ENCODE data around the gene NRP1. TPM values are rescaled to one million over a fixed set of nuclear protein-coding genes. Genes with fewer than 3 reads are reported as not detected.

The NRP1 gene
- total and polyA plus RNA-seq, 2 donors (not counting 3 experiments of a cell fraction or from before 2014, with no cell fraction given): 122 to 306 TPM

DNA sequence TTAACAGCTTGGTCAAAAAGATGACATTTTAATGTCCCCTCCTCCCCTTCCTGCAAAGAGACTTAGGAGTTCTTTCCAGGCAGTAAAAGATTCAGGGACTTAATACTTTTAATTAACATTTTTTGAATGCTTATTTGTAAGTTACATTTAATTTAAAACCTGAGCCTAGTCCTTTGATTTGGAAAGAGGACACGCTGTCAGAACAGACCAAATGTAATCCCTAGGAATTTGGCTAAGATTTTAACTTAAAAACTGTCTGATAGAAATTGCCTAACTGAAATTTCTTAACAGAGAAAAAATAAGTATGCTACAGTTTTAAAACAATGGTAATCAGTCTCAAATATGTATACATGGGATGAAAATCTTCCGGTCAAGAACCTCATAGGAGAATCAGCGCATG is 98.5 kb downstream of the NRP1 start:
- Histone ChIP-seq H3K9me1 (replicated peaks; ENCODE audit: control insufficient read depth, extremely low read depth, insufficient read depth, low read length) (no peaks in the 10 kb centered on the region), H3K4me2 (ENCODE audit: insufficient read depth, low read length) (no peak overlapping the region), H2AFZ (ENCODE audit: low read depth, low read length) (no peak overlapping the region), H3K4me1 (ENCODE audit: control insufficient read depth, extremely low read depth, insufficient read depth, low read length) (peaks cover 61% of the 10 kb centered on the region), H3K79me2 (ENCODE audit: control insufficient read depth, insufficient read depth, low read length) (peaks cover 29% of the 10 kb centered on the region), H3K27ac (ENCODE audit: insufficient read depth, low read depth, low read length) (peak overlapping the region; percentile 99), H3K27me3 (ENCODE audit: control insufficient read depth in 2 of 2, insufficient read depth in 2 of 2, low read length in 2 of 2) (no peaks in the 10 kb centered on the region), H3K9ac (replicated peaks; ENCODE audit: extremely low read depth, insufficient read depth, low read length) (peak overlapping the region; percentile 82), H4K20me1 (replicated peaks; ENCODE audit: control insufficient read depth, extremely low read depth, insufficient read depth, low read length) (no peaks in the 10 kb centered on the region), H3K4me3 (replicated peaks in 1 of 3; ENCODE audit: insufficient read depth in 1 of 3, low read depth in 1 of 3, low read length in 3 of 3) (no peak overlapping the region), H3K9me3 (replicated peaks; ENCODE audit: control insufficient read depth, insufficient read depth, low read length) (no peaks in the 10 kb centered on the region), H3K36me3 (ENCODE audit: control insufficient read depth in 2 of 2, extremely low read depth in 1 of 2, insufficient read depth in 2 of 2, low read length in 2 of 2) (peaks cover 2 to 5% of the 10 kb centered on the region in 2 experiments)
- TF ChIP-seq POLR2A (IDR thresholded peaks at IDR 0.05; ENCODE audit: low read depth, low read length) (no peak), GATA2 (IDR thresholded peaks at IDR 0.05; ENCODE audit: insufficient read depth, insufficient read length, low read depth, low read length) (no peak), CTCF (IDR thresholded peaks at IDR 0.05; ENCODE audit: extremely low read depth in 1 of 2, insufficient read depth in 1 of 2, low read depth in 1 of 2, low read length in 2 of 2) (no peak), JUN (IDR thresholded peaks at IDR 0.05; ENCODE audit: borderline replicate concordance, insufficient read depth, insufficient read length, low read depth) (no peak), FOS (IDR thresholded peaks at IDR 0.05; ENCODE audit: borderline replicate concordance, insufficient read depth, low read length) (no peak), POLR2AphosphoS5 (IDR thresholded peaks at IDR 0.05; ENCODE audit: insufficient read depth, low read depth, low read length) (no peak), EZH2 (IDR thresholded peaks at IDR 0.05; ENCODE audit: borderline replicate concordance, low read depth, low read length, severe bottlenecking) (no peak), MYC (IDR thresholded peaks at IDR 0.05; ENCODE audit: low read depth, low read length) (no peak)
- TF ChIP-seq, protein P1, sequence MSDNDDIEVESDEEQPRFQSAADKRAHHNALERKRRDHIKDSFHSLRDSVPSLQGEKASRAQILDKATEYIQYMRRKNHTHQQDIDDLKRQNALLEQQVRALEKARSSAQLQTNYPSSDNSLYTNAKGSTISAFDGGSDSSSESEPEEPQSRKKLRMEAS (IDR thresholded peaks at IDR 0.05; ENCODE audit: insufficient read depth, insufficient read length): no peak
- CTCF ChIA-PET: no interaction called here
- POLR2A ChIA-PET: no interaction called here
- no TSS peak for BruUV-seq (replicated peaks)
- DNase-seq (ENCODE audit: low read depth, low spot score) (no peak), FAIRE-seq (no peak)
- intact Hi-C loops (cut with micrococcal nuclease) (no loop called here), dilution Hi-C loops (cut with MboI; ENCODE audit: extremely low pct_ligation_motif_present, low sequenced_read_pairs) (no loop called here)

All from endothelial cell of umbilical vein (primary cell).